Activated naive CD4-positive, alpha-beta T cell treated with anti-CD3 and anti-CD28 coated beads, Interleukin-2, amount 10 ng/mL, durations not matched to agents 7 days and 5 days (primary cell): ENCODE measurements around the gene HECTD2.

Source experiments
- CTCF ChIA-PET: fragments of 350-600 bp; sonication (Branson Sonifier 250); formaldehyde crosslinking; loops from one replicate; lab custom pipeline; 2021; ENCODE audit warnings: antibody characterized with exemption; lab: Charles Lee
- DNase-seq: peaks from one replicate; pipeline ENCODE4 v3.0.0-alpha.2; 2020
- H3K27ac Mint-ChIP-seq: one replicate; pipeline ENCODE4 v1.8.0; 2021; ENCODE audit warnings: mild to moderate bottlenecking, moderate library complexity, mixed read lengths
- H3K27me3 Mint-ChIP-seq: one replicate; pipeline ENCODE4 v1.8.0; 2021; ENCODE audit warnings: mild to moderate bottlenecking, mixed read lengths
- H3K36me3 Mint-ChIP-seq: one replicate; pipeline ENCODE4 v1.8.0; 2021; ENCODE audit warnings: mixed read lengths
- H3K4me1 Mint-ChIP-seq: one replicate; pipeline ENCODE4 v1.8.0; 2021; ENCODE audit warnings: mixed read lengths
- H3K4me3 Mint-ChIP-seq: one replicate; pipeline ENCODE4 v1.8.0; 2021; ENCODE audit warnings: mild to moderate bottlenecking, moderate library complexity, mixed read lengths
- H3K9me3 Mint-ChIP-seq: one replicate; pipeline ENCODE4 v1.8.0; 2021; ENCODE audit warnings: mixed read lengths

The HECTD2 gene

DNA sequence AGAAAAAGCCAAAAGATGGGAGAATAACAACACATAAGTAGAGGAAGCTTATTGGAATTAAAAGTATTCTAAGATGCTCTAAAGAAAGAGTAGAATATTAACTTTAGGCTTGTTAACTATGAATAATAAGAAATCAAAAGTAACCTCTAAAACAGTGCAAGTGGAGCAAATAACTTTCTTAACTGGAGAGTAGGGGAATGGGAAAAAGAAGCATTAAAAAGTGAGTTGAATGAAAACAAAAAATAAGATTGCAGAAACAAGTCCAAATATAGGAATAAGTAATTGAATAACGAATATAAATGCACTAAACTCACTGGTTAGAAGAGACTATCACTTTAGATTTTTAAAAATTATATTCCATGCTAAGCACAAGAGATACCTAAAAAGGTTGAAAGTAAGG, 63.9 kb downstream of the HECTD2 start:
- Mint-ChIP-seq H3K36me3 (no peaks in the 10 kb centered on the region), H3K27me3 (no peaks in the 10 kb centered on the region), H3K9me3 (no peaks in the 10 kb centered on the region), H3K27ac (no peak overlapping the region), H3K4me1 (no peaks in the 10 kb centered on the region), H3K4me3 (no peak overlapping the region)
- CTCF ChIA-PET, result no interaction called here
- DNase-seq, result no peak

DNA sequence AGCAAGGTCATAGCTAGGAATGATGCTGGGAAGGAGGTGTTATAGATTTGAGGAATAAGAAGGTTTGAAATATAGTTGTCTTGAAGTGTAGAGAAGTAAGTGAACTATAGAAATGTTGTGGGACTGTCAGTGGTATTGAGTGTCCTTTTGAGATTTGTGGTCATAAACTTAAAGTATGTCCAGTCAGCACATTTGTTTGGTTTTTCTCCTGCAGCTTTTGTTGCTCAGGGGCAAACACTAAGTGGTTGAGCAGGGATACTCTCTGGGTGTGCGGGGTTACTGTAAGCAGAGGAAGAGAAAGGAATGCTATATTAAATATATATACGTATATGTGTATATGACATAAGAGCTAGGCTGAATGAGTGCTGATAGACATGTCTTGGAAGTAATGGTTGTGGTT, 67.1 kb downstream of the HECTD2 start:
- H3K36me3 Mint-ChIP-seq, result no peaks in the 10 kb centered on the region
- H3K27me3 Mint-ChIP-seq, result no peaks in the 10 kb centered on the region
- H3K27ac Mint-ChIP-seq, result no peak overlapping the region
- no peaks in the 10 kb centered on the region for H3K9me3 Mint-ChIP-seq
- CTCF ChIA-PET, result no interaction called here
- no peak for DNase-seq
- no peaks in the 10 kb centered on the region for H3K4me1 Mint-ChIP-seq
- H3K4me3 Mint-ChIP-seq, result no peak overlapping the region

DNA sequence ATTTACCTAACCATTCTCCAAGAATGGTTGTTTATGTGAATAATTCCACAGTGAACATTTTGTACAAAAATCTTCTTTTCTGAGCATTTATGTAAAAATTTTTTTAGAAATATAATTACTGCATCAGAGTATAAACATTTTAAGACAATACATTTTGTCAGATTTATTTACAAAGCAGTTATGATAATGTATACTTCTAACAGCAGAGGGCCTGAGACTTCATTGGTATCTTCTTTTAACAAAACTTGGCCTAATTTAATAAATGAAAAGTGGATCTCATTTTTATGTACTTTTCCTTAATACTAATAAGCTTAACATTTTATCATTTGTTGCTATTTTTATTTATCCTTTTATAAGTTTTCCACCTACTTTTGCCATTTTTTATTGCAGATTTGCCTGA, 69.4 kb downstream of the HECTD2 start:
- H3K4me3 Mint-ChIP-seq, result no peak overlapping the region
- H3K27ac Mint-ChIP-seq, result no peak overlapping the region
- H3K4me1 Mint-ChIP-seq, result no peaks in the 10 kb centered on the region
- CTCF ChIA-PET, result no interaction called here
- H3K27me3 Mint-ChIP-seq, result no peaks in the 10 kb centered on the region
- H3K9me3 Mint-ChIP-seq, result no peaks in the 10 kb centered on the region
- DNase-seq, result no peak
- H3K36me3 Mint-ChIP-seq, result no peaks in the 10 kb centered on the region

DNA sequence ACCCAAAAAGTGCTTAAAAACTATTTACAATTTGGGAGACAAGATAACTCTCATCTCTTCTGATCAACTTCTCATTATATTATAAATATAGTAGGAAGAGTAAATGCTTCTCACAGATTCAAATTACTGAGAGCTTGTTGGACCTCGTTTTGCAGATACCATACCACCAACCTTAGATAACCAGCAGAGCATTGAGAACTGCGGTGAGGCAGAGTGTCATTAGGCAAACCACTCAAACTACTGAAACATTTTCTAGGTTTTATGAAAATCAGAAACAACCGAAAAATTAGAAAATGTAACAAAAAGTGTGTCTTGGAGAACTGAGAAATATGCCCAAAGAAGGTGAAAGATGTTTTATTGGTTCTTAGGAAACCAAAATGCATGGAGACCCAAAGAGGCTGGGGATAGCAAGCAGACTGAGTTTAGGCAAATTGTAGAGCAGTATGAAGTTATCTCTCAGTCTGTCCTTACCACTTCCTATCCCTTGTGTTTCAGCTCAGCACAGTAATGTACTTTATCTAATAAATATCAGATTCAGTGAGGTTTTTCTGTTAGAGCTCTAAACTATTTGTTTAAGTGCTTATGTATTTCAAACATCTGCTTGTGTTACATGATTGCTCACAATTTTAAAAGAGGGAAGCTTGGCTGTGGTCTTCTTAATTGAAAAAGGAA, 77.9 kb downstream of the HECTD2 start:
- no peaks in the 10 kb centered on the region for H3K27me3 Mint-ChIP-seq
- no peaks in the 10 kb centered on the region for H3K9me3 Mint-ChIP-seq
- CTCF ChIA-PET, result no interaction called here
- no peak overlapping the region for H3K27ac Mint-ChIP-seq
- no peak for DNase-seq
- no peak overlapping the region for H3K4me3 Mint-ChIP-seq
- H3K4me1 Mint-ChIP-seq, result no peaks in the 10 kb centered on the region
- H3K36me3 Mint-ChIP-seq, result no peaks in the 10 kb centered on the region

DNA sequence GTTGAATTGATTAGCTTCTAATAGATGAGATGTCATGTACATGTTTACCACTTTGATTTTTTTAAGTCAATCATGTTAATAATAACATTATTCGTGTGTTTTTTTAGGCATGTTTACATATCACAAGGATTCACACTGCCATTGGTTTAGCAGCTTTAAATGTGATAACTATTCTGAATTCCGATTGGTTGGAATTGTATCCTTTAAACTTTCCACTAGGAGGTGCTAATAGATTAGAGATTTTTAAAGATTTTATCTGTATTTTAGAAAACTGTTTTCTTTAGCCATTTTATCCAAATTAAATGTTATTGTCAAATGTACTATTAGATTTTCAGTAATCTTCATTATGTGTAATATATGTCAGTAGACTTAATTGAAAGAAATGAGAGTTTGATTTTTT, 83.2 kb downstream of the HECTD2 start:
- H3K4me1 Mint-ChIP-seq, result no peaks in the 10 kb centered on the region
- no peak for DNase-seq
- CTCF ChIA-PET, result interaction anchor here (0.8 kb wide), 1 partner anchor 194 kb away, joined by 4 read pairs; no protein-coding TSS in a partner anchor

DNA sequence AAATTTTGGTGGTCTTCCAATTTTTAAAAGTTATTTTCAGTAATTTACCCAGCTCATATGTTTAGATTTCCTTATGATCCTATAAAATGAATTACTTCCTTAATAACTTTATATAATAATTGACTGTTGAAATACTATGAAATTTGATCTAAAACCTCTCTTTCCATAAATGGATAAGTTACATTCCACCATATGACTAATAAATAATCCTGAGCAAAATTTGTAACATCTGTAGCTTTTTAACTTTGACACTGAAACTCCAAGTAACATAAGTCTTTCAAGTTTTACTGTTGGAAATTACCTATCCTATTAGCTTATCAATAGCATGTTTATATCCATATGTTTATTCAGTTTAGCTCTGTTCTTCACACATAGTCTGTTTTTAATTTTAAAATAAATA, 85.3 kb downstream of the HECTD2 start:
- no peak for DNase-seq
- CTCF ChIA-PET, result no interaction called here
- H3K4me1 Mint-ChIP-seq, result no peaks in the 10 kb centered on the region
- H3K36me3 Mint-ChIP-seq, result no peaks in the 10 kb centered on the region
- H3K4me3 Mint-ChIP-seq, result no peak overlapping the region
- no peak overlapping the region for H3K27ac Mint-ChIP-seq
- no peaks in the 10 kb centered on the region for H3K27me3 Mint-ChIP-seq
- H3K9me3 Mint-ChIP-seq, result no peaks in the 10 kb centered on the region

More for the DNA sequence above, 83.2 kb downstream of the HECTD2 start:
- Mint-ChIP-seq H3K27me3 (no peaks in the 10 kb centered on the region), H3K27ac (no peak overlapping the region), H3K9me3 (no peaks in the 10 kb centered on the region), H3K36me3 (no peaks in the 10 kb centered on the region), H3K4me3 (no peak overlapping the region)

DNA sequence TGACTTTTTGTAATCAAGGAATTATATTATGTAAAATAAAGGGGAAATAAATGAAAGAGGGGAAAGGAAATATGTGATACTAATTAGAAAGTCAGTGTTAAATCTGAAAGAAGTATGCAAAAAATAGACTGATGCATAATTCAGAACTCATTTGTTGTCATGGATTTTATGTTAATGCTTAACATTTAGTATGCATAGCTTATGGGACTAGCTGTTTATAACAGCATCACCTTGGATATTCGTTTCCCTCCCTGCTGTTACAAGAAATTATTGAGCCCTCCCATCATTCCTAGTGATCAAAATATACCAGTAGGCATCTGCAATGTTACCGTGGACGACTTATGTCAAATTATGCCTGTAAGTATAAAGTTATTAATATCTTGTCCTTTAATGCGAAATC, 85.9 kb downstream of the HECTD2 start:
- Mint-ChIP-seq H3K36me3 (no peaks in the 10 kb centered on the region), H3K4me1 (no peaks in the 10 kb centered on the region), H3K4me3 (no peak overlapping the region), H3K27me3 (no peaks in the 10 kb centered on the region), H3K9me3 (no peaks in the 10 kb centered on the region), H3K27ac (no peak overlapping the region)
- DNase-seq, result no peak
- CTCF ChIA-PET, result interaction anchor here (0.6 kb wide), 1 partner anchor 490 kb away, joined by 4 read pairs; no protein-coding TSS in a partner anchor

DNA sequence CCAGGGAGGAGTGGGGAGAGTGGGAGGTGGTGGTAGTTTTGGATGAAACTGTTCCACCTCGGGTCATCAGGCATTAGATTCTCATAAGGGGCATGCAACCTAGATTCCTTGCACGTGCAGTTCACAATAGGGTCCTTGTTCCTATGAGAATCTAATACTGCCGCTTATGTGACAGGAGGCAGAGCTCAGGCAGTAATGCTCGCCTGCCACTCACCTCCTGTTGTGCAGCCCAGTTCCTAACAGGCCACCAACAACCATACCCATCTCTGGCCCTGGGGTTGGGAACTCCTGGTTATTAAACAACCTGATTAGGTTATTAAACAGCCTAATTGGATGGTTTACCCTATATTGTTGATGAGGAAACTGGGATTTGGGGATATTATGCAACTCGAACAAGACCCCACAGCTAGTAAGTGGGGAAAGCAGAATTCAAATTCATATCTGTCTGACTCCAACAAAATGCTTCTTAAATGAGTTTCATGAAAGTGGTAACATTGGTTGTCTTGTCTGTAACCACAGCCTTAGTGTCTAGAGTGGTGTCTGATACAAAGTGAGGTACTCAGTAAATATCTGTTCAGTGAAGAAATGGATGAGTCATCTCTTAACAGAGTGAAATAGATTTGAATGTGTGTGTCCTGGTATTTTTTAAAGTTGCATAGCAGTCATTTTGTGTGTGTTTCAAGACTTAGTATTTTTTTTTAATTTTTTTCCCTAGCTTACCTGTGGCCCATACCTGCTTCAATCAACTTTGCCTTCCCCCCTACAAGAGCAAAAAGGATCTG, 101.6 kb downstream of the HECTD2 start:
- Mint-ChIP-seq H3K4me1 (no peaks in the 10 kb centered on the region), H3K27ac (no peak overlapping the region), H3K4me3 (no peak overlapping the region), H3K27me3 (no peaks in the 10 kb centered on the region), H3K36me3 (no peaks in the 10 kb centered on the region), H3K9me3 (no peaks in the 10 kb centered on the region)
- DNase-seq, result no peak
- CTCF ChIA-PET, result no interaction called here

DNA sequence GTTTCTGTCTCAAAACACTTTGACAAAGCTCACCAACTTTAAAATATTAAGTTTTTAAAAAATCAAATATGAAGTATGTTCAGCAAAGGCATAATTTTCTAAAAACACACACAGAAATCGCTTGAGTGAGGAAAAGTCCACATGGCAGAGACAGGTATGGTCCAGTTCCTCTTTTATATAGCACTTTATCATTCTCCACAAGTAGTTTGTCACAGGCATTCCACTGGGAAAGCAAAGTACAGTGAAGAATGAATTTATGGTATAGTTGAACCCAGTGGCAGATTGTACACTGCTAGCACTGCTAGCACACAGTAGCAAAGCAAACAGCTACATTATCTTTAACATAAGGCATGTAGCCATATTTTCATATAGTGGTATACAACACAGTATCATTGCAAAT, 102.3 kb downstream of the HECTD2 start:
- CTCF ChIA-PET, result no interaction called here
- H3K4me3 Mint-ChIP-seq, result no peak overlapping the region
- H3K27ac Mint-ChIP-seq, result no peak overlapping the region
- no peaks in the 10 kb centered on the region for H3K9me3 Mint-ChIP-seq
- H3K36me3 Mint-ChIP-seq, result no peaks in the 10 kb centered on the region
- no peaks in the 10 kb centered on the region for H3K4me1 Mint-ChIP-seq
- no peaks in the 10 kb centered on the region for H3K27me3 Mint-ChIP-seq
- DNase-seq, result no peak

DNA sequence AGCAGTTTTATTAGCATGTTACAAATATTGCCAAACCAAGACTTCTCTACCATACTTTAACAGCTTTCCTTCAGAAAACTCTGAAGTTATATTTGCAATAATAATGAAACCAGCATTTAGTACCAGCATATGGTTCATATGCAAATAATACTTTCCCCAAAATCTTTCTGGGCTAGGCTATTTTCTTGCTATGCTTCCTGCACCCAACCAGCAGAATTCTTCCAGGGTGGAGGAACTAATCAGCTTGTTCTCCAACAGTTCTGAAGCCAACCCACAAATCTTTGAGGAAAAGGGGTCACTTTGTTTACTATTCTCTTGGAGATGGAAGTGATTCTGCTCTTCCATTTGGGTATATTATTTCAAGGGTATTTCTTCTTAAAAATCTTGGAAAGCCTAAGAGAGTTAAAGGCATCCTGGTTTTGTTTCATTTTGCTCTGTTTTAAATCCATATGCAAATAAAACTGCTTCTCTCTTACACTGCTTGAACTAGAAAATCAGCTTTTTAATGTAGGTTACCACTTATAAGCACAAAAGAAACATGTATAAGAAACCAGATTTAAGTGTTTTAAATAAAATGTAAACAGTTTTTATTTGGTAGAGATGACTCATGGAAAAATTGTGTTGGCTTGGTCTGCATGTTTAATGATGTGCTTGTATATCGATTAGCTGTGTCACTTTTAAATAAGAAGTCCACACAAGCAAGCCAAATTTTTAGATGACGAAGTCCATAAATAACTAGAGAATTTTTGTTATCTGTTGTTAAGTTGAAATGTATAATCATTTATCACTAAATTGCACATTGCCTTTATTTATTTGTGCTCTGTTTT, 103.7 kb downstream of the HECTD2 start:
- CTCF ChIA-PET, result no interaction called here
- H3K27ac Mint-ChIP-seq, result no peak overlapping the region
- no peak for DNase-seq
- H3K4me1 Mint-ChIP-seq, result no peaks in the 10 kb centered on the region
- no peaks in the 10 kb centered on the region for H3K9me3 Mint-ChIP-seq
- no peaks in the 10 kb centered on the region for H3K36me3 Mint-ChIP-seq
- no peaks in the 10 kb centered on the region for H3K27me3 Mint-ChIP-seq
- no peak overlapping the region for H3K4me3 Mint-ChIP-seq

DNA sequence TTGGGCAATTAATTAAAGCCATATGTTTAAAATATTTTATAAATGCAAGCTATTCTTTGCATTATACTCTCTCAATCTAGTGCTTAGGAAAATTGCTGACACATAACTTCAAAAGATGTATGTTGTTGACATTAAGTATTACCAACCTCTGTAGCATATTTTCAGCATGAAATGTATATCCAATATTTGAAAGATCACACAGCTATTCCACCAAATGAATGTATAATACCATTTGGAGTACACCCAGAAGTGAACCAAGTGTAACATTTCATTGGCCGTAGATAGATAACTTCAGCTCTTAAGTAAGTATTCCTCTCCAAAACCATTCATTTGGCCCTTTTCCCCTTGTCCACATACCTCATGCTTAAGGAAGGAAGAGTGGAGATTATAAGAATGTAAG, 104.6 kb downstream of the HECTD2 start:
- no peak overlapping the region for H3K4me3 Mint-ChIP-seq

DNA sequence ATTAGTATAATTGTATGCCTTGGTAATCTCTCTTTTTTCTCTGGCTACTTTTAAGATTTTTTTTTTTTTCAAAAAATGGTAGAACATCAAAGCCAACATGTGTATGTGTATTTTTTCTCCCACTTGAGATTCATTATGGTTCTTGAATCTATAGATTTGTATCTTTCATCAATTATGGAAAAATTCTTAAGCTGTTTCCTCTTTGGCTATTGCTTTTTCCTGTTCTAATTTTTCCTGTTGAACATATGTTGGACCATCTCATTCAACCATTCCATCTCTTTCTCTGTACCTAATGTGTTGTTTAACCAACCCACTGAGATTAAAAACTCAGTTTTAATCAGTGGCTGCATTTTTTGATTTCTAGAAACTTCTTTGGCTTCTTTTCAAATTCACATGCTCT, 107.2 kb downstream of the HECTD2 start:
- H3K4me1 Mint-ChIP-seq, result no peaks in the 10 kb centered on the region

More for the DNA sequence above, 104.6 kb downstream of the HECTD2 start:
- H3K27ac Mint-ChIP-seq, result no peak overlapping the region
- H3K9me3 Mint-ChIP-seq, result no peaks in the 10 kb centered on the region
- H3K36me3 Mint-ChIP-seq, result no peaks in the 10 kb centered on the region
- H3K27me3 Mint-ChIP-seq, result no peaks in the 10 kb centered on the region
- CTCF ChIA-PET, result no interaction called here
- H3K4me1 Mint-ChIP-seq, result no peaks in the 10 kb centered on the region
- no peak for DNase-seq

DNA sequence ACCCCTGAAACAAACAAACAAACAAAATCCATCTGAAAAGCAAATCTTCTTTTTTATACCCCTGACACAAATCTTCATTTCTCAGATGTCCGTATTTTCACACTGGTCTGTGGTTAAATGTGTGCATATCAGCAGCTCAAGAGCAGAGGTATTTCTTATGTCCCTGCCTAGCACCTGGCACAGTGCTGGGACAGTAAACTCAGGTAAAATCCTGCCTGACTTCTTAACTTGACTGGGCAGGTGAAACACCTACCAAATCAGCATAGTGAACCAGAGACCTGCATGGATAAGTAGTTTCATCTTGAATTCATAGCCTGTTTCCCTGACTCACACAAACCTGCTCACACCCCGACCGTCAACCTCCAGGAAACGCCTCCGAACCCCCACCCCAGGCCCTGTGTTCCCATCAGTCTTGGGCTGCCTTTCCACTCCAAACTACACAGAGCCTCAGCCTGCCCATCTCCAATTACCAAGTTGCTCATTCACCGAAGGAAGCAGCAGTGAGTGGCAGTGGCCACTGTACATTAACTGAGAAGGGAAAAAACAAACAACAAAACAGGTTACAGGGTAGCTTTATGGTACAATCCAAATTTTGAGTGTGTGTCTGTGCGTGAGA, 109.9 kb downstream of the HECTD2 start:
- Mint-ChIP-seq H3K27me3 (no peaks in the 10 kb centered on the region), H3K4me1 (no peaks in the 10 kb centered on the region), H3K4me3 (no peak overlapping the region), H3K27ac (no peak overlapping the region), H3K9me3 (no peaks in the 10 kb centered on the region), H3K36me3 (no peaks in the 10 kb centered on the region)
- DNase-seq, result no peak
- CTCF ChIA-PET, result no interaction called here

More for the DNA sequence above, 107.2 kb downstream of the HECTD2 start:
- CTCF ChIA-PET, result no interaction called here
- Mint-ChIP-seq H3K36me3 (no peaks in the 10 kb centered on the region), H3K27ac (no peak overlapping the region), H3K4me3 (no peak overlapping the region), H3K9me3 (no peaks in the 10 kb centered on the region), H3K27me3 (no peaks in the 10 kb centered on the region)
- DNase-seq, result no peak

DNA sequence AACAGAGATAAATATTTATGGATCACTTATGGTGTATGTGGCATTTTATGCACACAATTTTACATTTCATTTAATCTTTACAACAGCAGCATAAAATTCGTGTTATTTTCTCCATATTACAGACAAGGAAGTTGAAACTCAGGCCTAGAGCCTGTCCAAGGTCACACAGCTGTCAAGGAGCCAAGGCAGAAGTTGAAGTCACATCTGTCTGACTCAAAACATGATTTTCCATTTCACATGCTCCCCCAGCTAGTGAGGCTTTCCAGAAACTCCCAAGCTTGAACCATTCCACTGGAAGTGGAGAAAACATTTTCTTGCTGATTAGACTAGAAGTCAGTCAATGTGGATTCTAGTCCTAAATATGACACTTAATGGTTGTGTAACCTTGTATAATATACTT, 110.5 kb downstream of the HECTD2 start:
- Mint-ChIP-seq H3K27me3 (no peaks in the 10 kb centered on the region), H3K27ac (no peak overlapping the region), H3K4me1 (no peaks in the 10 kb centered on the region), H3K4me3 (no peak overlapping the region), H3K36me3 (no peaks in the 10 kb centered on the region), H3K9me3 (no peaks in the 10 kb centered on the region)
- CTCF ChIA-PET, result no interaction called here
- DNase-seq, result no peak
